GM19023 (cell line): ENCODE results near the gene RNU6-9.

ENCODE experiments used
- ATAC-seq: cut with Tn5 transposase; IDR thresholded peaks from one replicate; pipeline ENCODE4 v1.9.1; 2021; ENCODE audit warnings: mild to moderate bottlenecking, moderate library complexity; ENCODE audit not compliant: unreplicated experiment

The RNU6-9 gene

DNA sequence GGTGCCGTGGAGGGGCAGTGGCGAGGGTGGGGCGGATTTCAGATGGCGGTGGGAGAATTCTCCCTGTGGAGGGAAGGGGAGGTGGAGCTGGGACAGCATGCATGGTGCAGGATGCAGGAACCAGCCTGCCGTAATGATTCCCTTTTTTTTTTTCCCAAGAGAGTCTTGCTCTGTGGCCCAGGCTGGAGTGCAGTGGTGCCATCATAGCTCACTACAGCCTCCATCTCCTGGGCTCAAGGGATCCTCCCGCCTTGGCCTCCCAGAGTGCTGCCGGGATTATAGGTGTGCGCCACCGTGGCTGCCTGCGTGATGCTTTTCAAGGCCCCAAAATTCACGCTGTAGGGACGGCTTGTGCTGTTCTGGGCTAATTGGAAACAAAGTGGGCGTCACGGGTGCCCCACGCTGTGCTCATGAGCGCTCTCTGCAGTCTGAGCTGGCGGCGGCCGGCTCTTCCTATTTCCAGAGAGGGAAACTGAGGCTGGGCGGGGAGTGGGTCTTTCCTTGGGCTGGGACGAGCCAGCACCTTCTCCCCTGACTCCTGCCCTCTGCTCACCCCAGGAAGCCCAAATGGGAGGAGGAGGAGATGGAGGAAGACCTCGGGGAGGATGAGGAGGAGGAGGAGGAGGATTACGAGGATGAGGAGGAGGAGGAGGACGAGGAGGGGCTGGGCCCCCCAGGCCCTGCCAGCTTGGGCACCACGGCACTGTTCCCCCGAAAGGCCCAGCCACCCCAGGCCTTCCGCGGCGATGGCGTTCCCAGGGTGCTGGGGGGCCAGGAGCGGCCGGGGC is 38.8 kb downstream of the RNU6-9 start:
- no peak for ATAC-seq

DNA sequence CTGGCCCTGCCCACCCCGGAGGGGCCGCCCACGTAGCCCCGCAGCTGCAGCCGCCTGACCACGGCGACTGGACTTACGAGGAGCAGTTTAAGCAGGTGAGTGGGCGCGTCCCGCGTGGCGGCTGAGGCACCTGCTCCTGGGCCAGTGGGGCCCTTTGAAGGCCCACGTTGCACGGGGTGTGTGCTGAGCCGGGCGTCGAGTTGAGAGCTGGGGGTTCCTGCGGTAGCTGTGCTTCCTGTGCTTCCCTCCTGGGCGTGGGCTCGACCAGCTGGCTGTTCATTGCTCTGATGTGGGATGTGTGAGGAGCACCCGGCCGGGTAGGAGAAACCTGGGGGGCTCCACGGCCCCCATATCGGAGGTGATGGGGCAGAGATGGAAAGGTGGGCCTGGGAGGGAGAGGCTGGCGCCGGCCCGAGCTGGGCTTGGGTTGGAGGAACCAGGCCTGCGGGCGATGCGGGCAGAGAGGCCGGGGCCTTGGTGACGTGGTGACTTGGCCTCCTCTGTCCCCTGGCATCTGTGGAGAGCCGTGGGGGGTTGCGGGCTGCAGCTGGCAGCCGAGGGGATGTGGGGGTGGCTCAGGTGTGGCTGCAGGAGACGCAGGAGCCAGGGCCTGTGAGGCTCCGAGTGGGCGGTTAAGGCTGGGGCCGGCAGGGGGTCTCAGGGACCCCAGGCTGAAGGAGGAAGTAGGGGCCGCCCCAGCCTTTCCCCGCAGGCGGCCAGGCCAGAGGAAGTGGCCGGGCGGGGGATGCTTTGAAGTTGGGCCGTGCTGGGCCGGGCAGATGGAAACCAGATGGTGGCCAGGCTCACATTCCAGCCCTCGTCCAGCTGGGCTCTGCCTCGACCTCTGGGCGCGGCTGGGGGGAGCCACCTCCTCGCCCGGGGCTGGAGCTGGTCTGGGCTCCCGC is 39.6 kb downstream of the RNU6-9 start:
- no peak for ATAC-seq

DNA sequence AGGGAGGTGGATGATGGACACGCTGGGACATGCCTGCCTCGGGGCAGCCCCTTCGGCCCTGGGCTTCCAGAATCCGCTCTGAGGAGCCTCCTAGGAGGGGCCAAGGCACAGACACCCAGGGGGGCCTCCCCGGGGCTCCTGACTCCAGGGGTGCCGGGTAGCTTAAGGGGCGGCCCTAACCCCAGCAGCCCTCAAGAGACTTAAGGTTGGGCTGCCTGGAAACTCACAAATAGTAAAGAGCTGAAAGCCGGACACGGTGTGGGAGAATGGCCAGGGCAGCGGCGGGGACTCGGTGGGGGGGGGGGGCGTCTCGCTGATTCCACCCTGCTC is 40.2 kb downstream of the RNU6-9 start:
- no peak for ATAC-seq

- ATAC-seq, result no peak
Measured at GRCh38 chr19:934197-934840, 41.0 kb downstream of the RNU6-9 start.

- no peak for ATAC-seq
Measured at GRCh38 chr19:934865-935479, 41.7 kb downstream of the RNU6-9 start.

DNA sequence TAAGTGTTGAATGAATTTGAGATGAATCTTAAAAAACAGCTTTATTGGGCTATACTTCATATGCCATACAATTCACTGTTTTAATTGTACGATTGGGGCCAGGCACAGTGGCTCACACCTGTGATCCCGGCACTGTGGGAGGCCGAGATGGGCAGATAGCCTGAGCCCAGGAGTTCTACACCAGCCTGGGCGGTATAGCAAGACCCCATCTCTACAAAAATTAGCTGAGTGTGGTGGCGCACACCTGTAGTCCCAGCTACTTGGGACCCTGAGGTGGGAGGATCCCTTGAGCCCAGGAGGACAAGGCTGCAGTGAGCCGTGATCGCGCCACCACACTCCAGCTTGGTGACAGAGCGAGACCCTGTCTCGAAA is 42.9 kb downstream of the RNU6-9 start:
- ATAC-seq, result no peak

DNA sequence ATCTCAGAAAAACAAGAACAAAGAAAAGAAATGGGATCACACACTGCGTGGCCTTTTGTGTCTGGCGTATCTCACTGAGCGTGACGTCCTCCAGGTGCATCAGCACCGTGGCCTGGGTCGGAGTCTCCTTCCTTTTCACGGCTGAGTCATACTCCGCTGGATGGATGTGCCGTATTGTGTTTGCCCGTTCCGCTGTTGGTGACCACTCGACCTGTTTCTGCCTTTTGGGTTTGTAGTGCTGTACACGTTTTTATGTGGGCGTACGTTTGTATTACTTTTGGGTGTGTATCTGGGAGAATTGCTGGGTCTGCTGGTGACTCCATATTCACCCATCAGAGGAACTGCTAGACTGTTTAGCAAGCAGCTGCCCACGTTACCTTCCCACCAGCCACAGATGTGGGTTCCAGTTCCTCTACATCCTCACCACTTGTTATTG is 44.0 kb downstream of the RNU6-9 start:
- no peak for ATAC-seq

DNA sequence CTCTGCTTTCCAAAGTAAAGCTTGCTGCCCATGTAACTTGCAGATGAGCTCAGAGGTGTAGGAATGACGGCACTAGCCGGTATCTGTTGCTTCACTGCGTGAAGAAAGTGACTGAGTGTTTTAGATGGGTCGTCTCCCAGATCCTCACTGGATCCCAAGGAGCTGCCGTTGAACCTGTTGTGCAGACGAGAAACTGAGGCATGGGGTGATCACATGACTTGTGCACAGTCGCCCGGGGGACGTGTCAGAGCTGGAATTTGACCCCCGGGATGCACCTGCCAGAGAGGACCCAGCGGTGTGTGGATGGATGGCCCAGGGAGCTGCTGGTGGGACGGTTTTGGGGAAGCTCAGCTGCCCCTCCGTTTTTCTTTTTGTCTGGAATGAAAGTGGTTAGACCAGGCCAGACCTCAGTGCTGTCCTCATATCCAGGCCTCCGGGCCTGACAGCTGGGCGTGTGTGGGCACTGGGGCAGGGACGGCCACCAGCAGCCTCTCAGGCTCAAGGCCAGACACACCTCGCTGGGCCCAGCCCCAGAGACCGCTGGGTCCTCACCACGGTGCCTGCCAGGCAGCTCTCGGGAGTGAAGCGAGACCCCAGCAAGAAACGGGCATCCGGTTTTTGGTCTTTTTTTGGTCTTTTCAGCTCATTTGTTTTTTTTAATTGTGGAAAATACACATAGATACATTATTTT is 45.1 kb downstream of the RNU6-9 start:
- ATAC-seq, result no peak

DNA sequence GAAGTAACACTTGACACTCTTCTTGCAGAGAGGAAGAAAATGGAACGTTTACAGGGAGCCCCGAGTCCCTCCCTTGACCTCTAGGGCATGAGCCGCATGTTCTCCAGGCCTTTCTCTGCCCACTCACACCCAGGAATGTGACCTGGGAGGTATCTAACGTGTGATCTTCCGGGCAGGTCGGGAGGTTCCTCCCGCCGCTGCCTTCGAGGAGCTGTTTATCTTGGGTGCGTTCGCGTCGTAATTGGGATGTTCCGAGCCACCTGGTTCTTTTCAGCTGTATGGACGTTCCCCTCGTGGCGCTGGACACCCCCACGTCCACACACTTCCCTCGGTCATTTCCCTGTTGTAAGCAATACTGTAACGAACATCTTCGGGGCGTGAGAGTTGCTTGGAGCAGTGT is 46.2 kb downstream of the RNU6-9 start:
- no peak for ATAC-seq

DNA sequence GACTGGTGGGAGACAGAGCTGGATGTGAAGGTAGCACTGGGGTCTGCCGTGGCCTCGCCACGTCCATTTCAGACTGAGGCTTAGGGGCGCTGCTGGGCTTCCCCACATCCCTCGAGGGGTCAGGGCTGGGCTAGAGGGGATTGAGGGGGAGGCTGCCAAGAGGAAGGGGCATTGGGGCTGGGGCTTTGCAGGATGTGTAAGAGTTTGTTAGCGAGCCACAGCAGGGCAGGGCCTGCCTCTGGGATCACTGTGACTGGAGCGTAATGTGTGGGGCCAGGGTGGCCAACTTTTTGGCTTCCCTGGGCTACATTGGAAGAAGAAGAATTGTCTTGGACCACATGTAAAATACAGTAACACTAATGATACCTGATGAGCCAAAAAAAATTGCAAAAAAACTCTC is 46.6 kb downstream of the RNU6-9 start:
- ATAC-seq, result no peak

DNA sequence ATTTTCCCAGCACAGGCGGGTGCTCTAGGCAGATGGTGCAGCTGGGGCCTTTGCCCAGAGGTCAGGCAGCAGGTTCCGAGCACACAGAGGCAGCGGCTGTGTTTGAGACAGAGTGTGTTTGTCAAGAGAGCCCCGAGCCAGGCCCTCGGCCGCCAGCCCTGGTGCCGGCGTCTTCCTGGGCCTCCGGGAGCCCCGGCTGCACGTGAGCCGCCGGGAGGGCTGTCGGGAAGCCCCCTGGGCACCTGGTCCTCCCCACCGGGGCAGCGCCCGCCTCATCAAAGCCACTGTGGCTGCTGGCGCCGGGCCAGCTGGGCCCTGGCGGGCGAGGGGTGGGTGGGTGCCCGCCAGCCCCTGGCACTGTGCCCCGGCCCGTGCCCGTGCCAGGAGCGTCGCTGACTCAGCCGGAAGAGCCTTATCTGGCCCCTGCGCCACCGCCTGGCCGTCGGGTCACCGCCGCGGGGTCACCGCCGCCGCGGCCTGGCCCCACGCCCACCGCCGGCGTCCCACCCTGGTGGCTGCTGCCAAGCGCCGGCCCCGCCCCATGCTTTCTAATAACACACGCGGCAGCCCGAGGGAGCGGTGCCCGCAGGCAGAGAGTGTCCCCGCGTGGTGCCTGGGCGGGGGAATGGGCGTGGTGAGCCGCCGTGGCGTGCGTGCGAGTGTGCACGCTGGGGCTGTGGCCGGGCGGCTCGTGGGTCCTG is 47.5 kb downstream of the RNU6-9 start:
- ATAC-seq, result no peak

DNA sequence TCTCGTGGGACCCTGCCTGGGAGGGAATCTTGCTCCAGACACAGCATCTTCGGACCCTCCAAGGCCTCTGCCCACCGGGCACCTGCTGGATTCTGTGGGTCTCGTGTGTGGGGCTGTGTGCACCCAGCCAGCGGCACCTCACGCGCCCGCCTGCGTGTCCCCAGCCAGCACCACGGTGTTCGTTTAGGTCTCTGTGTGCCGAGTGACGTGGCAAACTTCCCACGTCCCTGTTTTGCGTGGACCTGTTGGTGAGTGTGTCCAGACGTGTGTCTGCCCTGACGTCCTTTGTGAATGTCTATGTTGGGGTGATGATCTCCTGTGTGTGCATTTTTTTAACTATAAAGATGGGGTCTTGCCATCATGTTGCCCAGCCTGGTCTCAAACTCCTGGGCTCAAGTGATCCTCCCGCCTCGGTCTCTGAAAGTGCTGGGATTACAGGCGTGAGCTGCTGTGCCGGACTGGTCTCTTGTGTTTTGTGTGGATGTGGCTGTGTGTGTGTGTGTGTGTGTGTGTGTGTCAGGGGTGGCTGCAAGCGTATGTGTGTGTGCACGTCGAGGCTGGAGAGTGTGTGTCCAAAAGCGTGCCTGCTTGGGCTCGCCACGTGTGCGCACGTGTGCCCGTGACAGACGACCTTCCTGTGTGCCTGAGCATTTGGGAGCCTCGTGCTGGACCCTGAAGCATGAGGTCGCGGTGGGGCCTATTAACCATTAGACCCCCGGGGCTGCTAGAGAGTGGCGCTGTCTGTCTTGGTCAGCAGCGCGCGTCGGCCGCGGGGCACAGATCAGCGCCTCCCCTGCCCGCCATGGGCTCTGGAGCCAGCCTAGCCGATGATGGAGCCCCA is 48.2 kb downstream of the RNU6-9 start:
- ATAC-seq, result no peak

DNA sequence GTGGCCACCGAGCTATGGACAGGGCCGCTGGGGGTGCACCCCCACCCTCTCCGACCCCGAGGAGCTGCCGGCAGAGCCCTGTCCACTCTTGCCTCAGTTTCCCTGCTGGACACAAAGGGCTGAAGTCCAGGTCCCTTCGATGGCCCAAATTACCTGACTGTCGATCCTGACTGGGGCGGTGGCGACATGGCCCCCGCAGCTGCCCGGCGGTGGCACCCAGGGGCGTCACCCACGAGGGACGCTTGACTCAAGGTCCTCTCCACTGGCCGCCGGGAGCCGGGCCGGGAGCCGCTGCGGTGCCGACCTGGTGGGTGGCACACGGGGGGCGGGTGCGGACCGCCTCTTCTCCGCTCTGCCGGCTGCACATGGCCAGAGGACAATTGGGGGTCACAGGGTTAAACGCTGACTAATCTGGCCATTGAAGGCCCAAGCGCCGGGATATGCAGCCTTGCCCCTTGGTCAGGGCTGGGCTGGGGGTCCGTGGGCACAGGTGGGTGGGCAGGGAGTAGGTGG is 48.9 kb downstream of the RNU6-9 start:
- no peak for ATAC-seq
